CD4-positive, alpha-beta T cell treated with Interleukin-10 for 1 hour (primary cell): ENCODE data around the gene PLA2G4D.
"Not testable (repeated sequence)": the region's sequence is repeated elsewhere in the genome, so short reads cannot be mapped to it uniquely, and the experiment has no call there.

Experiments
- DNase-seq: peaks from one replicate; pipeline ENCODE4 v3.0.0-alpha.2; 2020

PLA2G4D gene

GRCh38 chr15:42123546-42123945 lies 29.2 kb upstream of the PLA2G4D start:
- DNase-seq = no peak

- DNase-seq = no peak
Measured at GRCh38 chr15:42121682-42122081, 27.3 kb upstream of the PLA2G4D start.

- DNase-seq = no peak
Measured at GRCh38 chr15:42121021-42121420, 26.7 kb upstream of the PLA2G4D start.

- DNase-seq = no peak
Measured at GRCh38 chr15:42120285-42120684, 25.9 kb upstream of the PLA2G4D start.

GRCh38 chr15:42119446-42119760 lies 25.0 kb upstream of the PLA2G4D start:
- DNase-seq = no peak

- no peak for DNase-seq
Measured at GRCh38 chr15:42118650-42119445, 24.5 kb upstream of the PLA2G4D start.

- no peak for DNase-seq
Measured at GRCh38 chr15:42111924-42112323, 17.6 kb upstream of the PLA2G4D start.

- no peak for DNase-seq
Measured at GRCh38 chr15:42110367-42110766, 16.0 kb upstream of the PLA2G4D start.

- DNase-seq = no peak
Measured at GRCh38 chr15:42108806-42109205, 14.4 kb upstream of the PLA2G4D start.

GRCh38 chr15:42108189-42108588 lies 13.8 kb upstream of the PLA2G4D start:
- DNase-seq = no peak

- DNase-seq = no peak
Measured at GRCh38 chr15:42107473-42107872, 13.1 kb upstream of the PLA2G4D start.

GRCh38 chr15:42106288-42106687 lies 11.9 kb upstream of the PLA2G4D start:
- DNase-seq = no peak

GRCh38 chr15:42104095-42104891 lies 9.9 kb upstream of the PLA2G4D start:
- no peak for DNase-seq

- DNase-seq = no peak
Measured at GRCh38 chr15:42102646-42103235, 8.4 kb upstream of the PLA2G4D start.

GRCh38 chr15:42101861-42102260 lies 7.5 kb upstream of the PLA2G4D start:
- DNase-seq = no peak

- no peak for DNase-seq
Measured at GRCh38 chr15:42100021-42100800, 5.8 kb upstream of the PLA2G4D start.

GRCh38 chr15:42097018-42097417 lies 2.7 kb upstream of the PLA2G4D start:
- no peak for DNase-seq

GRCh38 chr15:42093966-42094365 lies 396 bp downstream of the PLA2G4D start:
- DNase-seq = no peak

- no peak for DNase-seq
Measured at GRCh38 chr15:42092398-42093318, 1.7 kb downstream of the PLA2G4D start.

- not testable (repeated sequence) for DNase-seq
Measured at GRCh38 chr15:42091753-42092397, 2.5 kb downstream of the PLA2G4D start.

GRCh38 chr15:42090781-42091180 lies 3.6 kb downstream of the PLA2G4D start:
- DNase-seq = no peak

- DNase-seq = no peak
Measured at GRCh38 chr15:42090370-42090769, 4.0 kb downstream of the PLA2G4D start.
